Activated CD4-positive, CD25-positive, alpha-beta regulatory T cell (primary cell): ENCODE results near the gene GPRC5B.

Experiments
- DNase-seq, 4 experiments: peaks; one replicate each; lab custom pipeline; 2025; lab: John Stamatoyannopoulos, UW

Gene GPRC5B

DNA sequence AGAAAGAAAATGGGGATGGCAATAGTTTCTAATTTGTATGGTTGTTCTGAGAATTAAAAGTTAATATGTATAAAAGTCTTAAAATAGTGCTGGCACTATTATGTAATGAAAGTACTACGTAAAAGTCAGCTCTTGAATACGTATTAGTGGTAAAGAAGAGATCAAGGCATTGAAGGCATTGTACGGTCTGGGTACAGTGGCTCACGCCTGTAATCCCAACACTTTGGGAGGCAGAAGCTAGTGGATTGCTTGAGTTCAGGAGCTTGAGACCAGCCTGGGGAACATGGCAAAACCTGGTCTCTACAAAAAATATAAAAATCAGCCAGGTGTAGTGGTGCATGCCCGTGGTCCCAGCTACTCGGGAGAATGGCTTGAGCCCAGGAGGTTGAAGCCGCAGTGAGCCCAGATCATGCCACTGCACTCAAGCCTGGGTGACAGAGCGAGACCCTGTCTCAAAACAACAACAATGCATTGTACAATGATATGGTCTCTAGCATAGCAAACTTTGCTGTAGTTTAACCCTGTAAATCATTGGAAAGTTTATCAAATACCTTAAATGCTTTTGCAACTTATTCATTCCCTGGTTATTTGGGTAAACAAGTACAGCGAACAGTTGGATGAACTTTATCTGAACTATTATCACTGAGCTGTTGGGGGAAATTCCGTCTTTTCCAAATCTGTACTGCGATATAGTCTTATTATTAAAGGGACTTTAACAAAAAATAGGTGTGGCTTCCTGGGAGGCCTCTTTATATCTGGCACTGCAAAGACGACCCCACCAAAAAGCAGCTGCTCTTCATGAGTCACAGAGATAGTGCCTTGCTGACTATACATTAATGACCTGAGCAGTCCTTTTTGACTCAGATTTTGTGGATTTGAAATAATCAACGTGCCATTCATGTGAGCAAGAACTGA is 73.6 kb downstream of the GPRC5B start:
- no peak for DNase-seq

- no peak for DNase-seq
These were observed 75.0 kb downstream of the GPRC5B start for GRCh38 chr16:19809693-19810092.

DNA sequence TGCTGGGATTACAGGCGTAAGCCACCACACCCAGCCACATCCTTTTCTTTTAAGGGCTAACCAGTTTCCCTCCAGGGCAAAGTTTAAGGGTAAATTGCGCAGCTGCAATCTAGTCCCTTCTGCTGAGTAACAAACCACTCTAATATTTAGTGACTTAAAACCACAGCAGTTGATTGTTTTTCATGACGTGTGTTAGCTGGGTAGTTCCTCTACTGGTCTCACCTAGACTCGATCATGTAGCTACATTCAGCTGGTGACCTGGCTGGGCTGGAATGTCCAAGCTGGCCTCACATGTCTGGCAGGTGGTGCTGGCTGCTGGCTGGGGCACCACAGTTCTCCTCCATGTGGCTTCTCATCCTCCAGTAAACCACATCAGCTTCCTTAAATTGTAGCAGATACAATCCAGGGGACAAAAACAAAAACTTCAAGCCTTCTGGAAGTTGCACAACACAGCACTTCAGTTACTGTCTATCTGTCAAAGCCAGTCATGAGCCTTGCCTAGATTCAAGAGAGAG is 75.5 kb downstream of the GPRC5B start:
- no peak for DNase-seq

GRCh38 chr16:19808061-19808641 is 76.5 kb downstream of the GPRC5B start:
- DNase-seq, result no peak
